ENCODE data around the gene KIAA1614.

Gene KIAA1614

GRCh38 chr1:180927841-180928240, 15.1 kb downstream of the KIAA1614 start:
- ChIA-PET POLR2A (no interaction called here), CTCF (interaction anchor here (1.3 kb wide), 1 partner anchor 9 kb away, joined by 3 read pairs; no protein-coding TSS in a partner anchor)
- TF ChIP-seq CTCF (IDR thresholded peaks at IDR 0.05; ENCODE audit: control extremely low read depth, extremely low read depth, low read depth, missing control alignments), result no peak
- no peak for DNase-seq (ENCODE audit: extremely low spot score)

- ChIA-PET POLR2A (interaction anchor here (0.6 kb wide), 1 partner anchor 71 kb away, joined by 5 read pairs; no protein-coding TSS in a partner anchor), CTCF (interaction anchor here (1.3 to 1.7 kb wide), 3 partner anchors 8 to 110 kb away, joined by 3 to 5 read pairs (median 3); no protein-coding TSS in a partner anchor)
- no peak for TF ChIP-seq CTCF (IDR thresholded peaks at IDR 0.05; ENCODE audit: control extremely low read depth, extremely low read depth, low read depth, missing control alignments)
- DNase-seq (ENCODE audit: extremely low spot score), result no peak
Measured at GRCh38 chr1:180928331-180929230, 15.9 kb downstream of the KIAA1614 start.

GRCh38 chr1:180929389-180929788, 16.7 kb downstream of the KIAA1614 start:
- ChIA-PET CTCF (interaction anchor here (1.3 to 1.7 kb wide), 2 partner anchors 9 to 109 kb away, joined by 3 to 5 read pairs; no protein-coding TSS in a partner anchor), POLR2A (interaction anchor here (0.6 kb wide), 1 partner anchor 70 kb away, joined by 5 read pairs; no protein-coding TSS in a partner anchor)
- TF ChIP-seq CTCF (IDR thresholded peaks at IDR 0.05; ENCODE audit: control extremely low read depth, extremely low read depth, low read depth, missing control alignments), result no peak
- no peak for DNase-seq (ENCODE audit: extremely low spot score)

GRCh38 chr1:180930687-180931086, 18.0 kb downstream of the KIAA1614 start:
- DNase-seq (ENCODE audit: extremely low spot score), result no peak
- CTCF ChIA-PET, result interaction anchor here (1.2 to 1.7 kb wide), 4 partner anchors 7 to 448 kb away, joined by 3 to 5 read pairs (median 5); no protein-coding TSS in a partner anchor
- no peak for TF ChIP-seq CTCF (IDR thresholded peaks at IDR 0.05; ENCODE audit: control extremely low read depth, extremely low read depth, low read depth, missing control alignments)
- POLR2A ChIA-PET, result no interaction called here

- ChIA-PET CTCF (interaction anchor here (0.8 to 1.7 kb wide), 4 partner anchors 8 to 449 kb away, joined by 3 to 5 read pairs (median 4); no protein-coding TSS in a partner anchor), POLR2A (no interaction called here)
- TF ChIP-seq CTCF (IDR thresholded peaks at IDR 0.05; ENCODE audit: control extremely low read depth, extremely low read depth, low read depth, missing control alignments), result no peak
- DNase-seq (ENCODE audit: extremely low spot score), result no peak
Measured at GRCh38 chr1:180931529-180931928, 18.8 kb downstream of the KIAA1614 start.

- ChIA-PET POLR2A (no interaction called here), CTCF (interaction anchor here (1.7 kb wide), 1 partner anchor 9 kb away, joined by 5 read pairs; no protein-coding TSS in a partner anchor)
- TF ChIP-seq CTCF (IDR thresholded peaks at IDR 0.05; ENCODE audit: control extremely low read depth, extremely low read depth, low read depth, missing control alignments), result no peak
- no peak for DNase-seq (ENCODE audit: extremely low spot score)
Measured at GRCh38 chr1:180932378-180932777, 19.7 kb downstream of the KIAA1614 start.
